ENCODE results near the gene PSMD14.
"Not testable (repeated sequence)": the region's sequence is repeated elsewhere in the genome, so short reads cannot be mapped to it uniquely, and the experiment has no call there.

Gene PSMD14

DNA sequence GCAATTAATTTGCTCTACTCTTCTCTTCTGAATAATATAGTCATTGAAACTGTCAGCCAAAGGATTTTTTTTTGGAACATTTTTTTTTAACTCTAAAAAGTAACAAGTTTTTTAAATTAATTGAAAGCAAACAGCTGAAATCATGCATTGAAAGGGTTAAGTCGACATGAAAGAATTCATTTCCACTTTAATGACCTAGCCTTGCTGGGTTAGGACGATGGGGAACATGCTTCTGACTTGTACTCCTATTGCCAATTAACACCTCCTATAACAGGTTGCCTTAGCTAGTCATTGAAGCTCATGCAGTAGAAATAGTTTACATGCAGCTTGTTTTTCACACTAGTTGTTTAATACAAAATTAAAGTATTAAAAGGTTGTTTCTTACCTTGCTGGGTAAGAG lies 47.8 kb downstream of the PSMD14 start:
- peaks cover 33% of the 10 kb centered on the region for H3K4me1 Mint-ChIP-seq
- H3K36me3 Mint-ChIP-seq = peaks cover 16% of the 10 kb centered on the region
- no peak overlapping the region for H3K4me3 Mint-ChIP-seq
- no peak overlapping the region for H3K27ac Mint-ChIP-seq
- H3K27me3 Mint-ChIP-seq = no peaks in the 10 kb centered on the region
- H3K9me3 Mint-ChIP-seq = no peaks in the 10 kb centered on the region

DNA sequence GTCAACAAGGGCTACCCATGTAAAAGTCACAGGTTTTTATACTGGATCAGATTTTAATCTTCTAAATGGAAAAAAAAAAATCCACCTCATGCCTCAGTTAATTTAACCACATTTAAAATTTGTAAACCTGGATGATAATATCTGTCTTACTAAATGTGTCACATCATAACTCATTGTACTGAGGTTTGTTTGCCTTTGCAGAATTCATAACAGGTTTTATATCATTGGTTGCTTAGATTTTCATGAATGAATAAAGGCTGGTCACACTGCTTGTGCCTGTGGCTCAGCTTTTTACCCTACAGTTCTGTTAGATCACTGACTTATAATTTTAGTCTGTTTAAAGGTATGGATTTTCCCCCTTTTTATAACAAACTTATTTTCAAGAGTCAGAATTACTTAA lies 48.9 kb downstream of the PSMD14 start:
- Mint-ChIP-seq H3K36me3 (peaks cover 23% of the 10 kb centered on the region), H3K27me3 (no peaks in the 10 kb centered on the region), H3K4me3 (no peak overlapping the region), H3K9me3 (no peaks in the 10 kb centered on the region), H3K4me1 (peaks cover 25% of the 10 kb centered on the region), H3K27ac (no peak overlapping the region)

DNA sequence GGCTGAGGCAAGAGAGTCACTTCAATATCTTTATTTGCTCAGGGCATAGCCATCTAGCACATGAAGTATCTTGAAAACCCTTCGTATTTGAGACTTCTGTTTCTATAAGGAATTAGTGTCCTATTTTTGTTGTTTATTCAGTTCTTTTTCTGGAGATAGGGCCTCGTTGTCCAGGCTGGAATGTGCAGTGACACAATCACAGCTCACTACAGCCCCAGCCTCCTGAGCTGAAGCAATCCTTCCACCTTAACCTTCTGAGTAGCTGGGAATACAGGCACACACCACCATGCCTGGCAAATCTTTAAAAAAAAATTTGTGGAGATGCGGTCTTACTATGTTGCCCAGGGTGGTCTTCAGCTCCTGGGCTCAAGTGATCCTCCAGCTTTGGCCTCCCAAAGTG lies 50.6 kb downstream of the PSMD14 start:
- no peaks in the 10 kb centered on the region for H3K9me3 Mint-ChIP-seq

DNA sequence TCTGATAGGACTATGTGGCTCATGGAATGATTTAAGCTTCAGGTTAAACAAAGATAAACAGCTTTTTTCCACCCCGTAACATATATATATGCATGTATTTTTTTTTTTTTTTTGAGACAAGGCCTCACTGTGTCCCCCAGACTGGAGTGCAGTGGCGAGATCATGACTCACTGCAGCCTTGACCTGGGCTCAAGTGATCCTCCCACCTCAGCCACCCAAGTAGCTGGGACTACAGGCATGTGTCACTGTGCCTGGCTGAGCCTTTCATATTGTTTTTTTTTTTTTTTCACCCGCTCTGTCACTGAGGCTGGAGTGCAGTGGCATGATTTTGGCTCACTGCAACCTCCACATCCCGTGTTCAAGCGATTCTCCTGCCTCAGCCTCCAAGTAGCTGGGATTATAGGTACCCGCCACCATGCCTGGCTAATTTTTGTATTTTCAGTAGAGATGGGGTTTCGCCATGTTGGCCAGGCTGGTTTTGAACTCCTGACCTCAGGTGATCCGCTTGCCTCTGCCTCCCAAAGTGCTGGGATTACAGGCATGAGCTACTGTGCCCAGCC lies 52.0 kb downstream of the PSMD14 start:
- H3K36me3 Mint-ChIP-seq = peaks cover 28% of the 10 kb centered on the region
- not testable (repeated sequence) for H3K27ac Mint-ChIP-seq, H3K9me3 Mint-ChIP-seq, H3K4me1 Mint-ChIP-seq, H3K4me3 Mint-ChIP-seq, H3K27me3 Mint-ChIP-seq

More for the DNA sequence above, 50.6 kb downstream of the PSMD14 start:
- Mint-ChIP-seq H3K36me3 (peaks cover 26% of the 10 kb centered on the region), H3K4me3 (no peak overlapping the region), H3K27me3 (no peaks in the 10 kb centered on the region), H3K4me1 (peaks cover 13% of the 10 kb centered on the region), H3K27ac (no peak overlapping the region)

DNA sequence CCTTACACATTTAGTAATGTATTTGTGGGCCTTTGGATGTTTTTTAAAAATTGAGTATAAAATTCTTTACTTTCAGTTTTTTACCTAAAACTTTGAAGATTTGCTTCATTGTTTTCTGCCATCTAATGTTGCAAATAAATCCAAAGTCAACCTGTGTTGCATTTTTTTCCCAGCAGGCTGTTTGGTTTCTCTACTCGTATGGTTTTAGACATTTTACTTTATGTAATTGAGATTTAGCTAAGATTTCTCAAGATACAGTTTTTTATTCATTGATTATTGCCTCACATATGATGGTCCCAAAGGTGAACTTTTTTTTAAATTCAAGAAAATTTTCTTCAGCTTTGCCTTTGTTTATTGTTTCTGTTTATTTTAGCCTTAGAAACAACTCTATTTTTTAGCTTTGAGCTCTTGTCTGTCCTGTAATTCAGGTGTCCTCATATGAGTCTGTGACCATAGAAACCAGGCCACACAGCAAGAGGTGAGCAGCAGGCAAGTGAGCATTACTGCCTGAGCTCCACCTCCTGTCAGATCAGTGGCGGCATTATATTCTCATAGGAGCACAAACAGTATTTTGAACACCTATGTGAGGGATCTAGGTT lies 54.4 kb downstream of the PSMD14 start:
- H3K36me3 Mint-ChIP-seq = peaks cover 32% of the 10 kb centered on the region
- H3K27ac Mint-ChIP-seq = no peak overlapping the region
- H3K27me3 Mint-ChIP-seq = no peaks in the 10 kb centered on the region
- H3K9me3 Mint-ChIP-seq = no peaks in the 10 kb centered on the region
- no peaks in the 10 kb centered on the region for H3K4me1 Mint-ChIP-seq
- no peak overlapping the region for H3K4me3 Mint-ChIP-seq

DNA sequence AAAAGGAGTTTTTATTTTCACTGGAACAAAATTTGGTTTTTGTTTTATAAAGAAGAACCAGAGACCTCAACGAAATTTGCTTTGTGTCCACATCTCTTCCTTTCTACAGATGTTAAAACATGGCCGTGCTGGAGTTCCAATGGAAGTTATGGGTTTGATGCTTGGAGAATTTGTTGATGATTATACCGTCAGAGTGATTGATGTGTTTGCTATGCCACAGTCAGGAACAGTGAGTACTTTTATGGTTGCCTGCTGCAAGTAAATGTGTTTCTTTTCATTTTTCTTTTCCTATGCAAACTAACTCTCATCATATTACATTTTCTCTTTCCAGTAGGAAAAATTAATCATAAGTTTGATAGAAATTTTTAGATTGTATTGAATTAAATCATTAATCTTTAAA lies 59.5 kb downstream of the PSMD14 start:
- Mint-ChIP-seq H3K36me3 (peaks cover 30% of the 10 kb centered on the region), H3K4me1 (no peaks in the 10 kb centered on the region), H3K9me3 (no peaks in the 10 kb centered on the region), H3K27ac (no peak overlapping the region), H3K27me3 (no peaks in the 10 kb centered on the region), H3K4me3 (no peak overlapping the region)

DNA sequence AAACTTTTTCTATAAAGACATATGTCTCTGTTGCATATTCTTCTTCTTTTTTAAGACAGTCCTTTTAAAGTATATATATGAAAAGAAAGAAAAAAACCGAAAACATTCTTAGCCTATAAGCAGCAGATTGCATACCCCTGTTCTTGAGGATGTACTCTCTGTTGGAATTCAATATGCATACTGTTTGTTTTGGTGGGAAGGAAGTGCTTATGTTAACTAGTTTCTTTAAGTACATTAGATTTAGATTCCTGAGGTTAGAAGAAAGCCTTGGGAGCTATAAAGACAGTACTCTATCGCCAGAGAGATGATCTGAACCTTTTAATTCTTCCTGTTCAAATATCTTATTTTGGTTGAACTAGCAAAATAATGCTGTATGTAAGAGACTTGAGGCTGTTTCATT lies 61.1 kb downstream of the PSMD14 start:
- Mint-ChIP-seq H3K4me1 (no peaks in the 10 kb centered on the region), H3K36me3 (peaks cover 25% of the 10 kb centered on the region), H3K27me3 (no peaks in the 10 kb centered on the region), H3K27ac (no peak overlapping the region), H3K9me3 (no peaks in the 10 kb centered on the region), H3K4me3 (no peak overlapping the region)

DNA sequence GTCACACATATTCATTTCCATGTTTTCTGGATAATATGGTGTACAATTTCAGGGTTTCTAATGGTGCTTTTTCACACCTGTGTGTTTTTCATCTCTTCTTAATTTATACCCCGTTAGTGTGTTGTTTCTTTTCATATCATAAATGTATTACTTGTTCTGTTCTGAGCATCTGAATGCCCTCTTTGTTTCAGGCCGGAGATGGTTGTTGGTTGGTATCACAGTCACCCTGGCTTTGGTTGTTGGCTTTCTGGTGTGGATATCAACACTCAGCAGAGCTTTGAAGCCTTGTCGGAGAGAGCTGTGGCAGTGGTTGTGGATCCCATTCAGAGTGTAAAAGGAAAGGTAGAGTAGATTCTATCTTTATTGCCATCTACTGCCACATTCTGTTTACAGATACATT lies 62.8 kb downstream of the PSMD14 start:
- H3K36me3 Mint-ChIP-seq = peaks cover 25% of the 10 kb centered on the region
- no peaks in the 10 kb centered on the region for H3K27me3 Mint-ChIP-seq
- H3K4me3 Mint-ChIP-seq = no peak overlapping the region
- no peak overlapping the region for H3K27ac Mint-ChIP-seq
- no peaks in the 10 kb centered on the region for H3K4me1 Mint-ChIP-seq
- no peaks in the 10 kb centered on the region for H3K9me3 Mint-ChIP-seq

DNA sequence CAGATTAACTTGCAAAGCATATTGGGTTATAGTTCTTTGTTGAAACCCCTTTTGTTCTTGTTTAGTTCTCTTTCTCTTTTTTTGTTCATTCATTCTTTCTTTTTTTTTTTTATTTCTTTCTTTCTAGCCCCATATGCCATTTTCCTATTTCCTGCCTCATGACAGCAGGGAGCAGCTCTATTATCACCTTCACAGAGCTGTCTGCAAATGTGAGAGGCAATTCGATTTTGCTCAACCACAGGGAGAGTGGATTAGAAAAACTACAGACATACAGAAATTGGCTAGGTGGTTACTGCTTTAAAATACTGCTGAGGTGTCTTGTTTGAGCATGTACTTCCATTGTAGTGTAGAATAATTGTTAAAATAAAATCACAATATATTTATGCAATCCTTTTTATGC lies 63.6 kb downstream of the PSMD14 start:
- H3K4me3 Mint-ChIP-seq = no peak overlapping the region
- no peaks in the 10 kb centered on the region for H3K27me3 Mint-ChIP-seq
- peaks cover 26% of the 10 kb centered on the region for H3K36me3 Mint-ChIP-seq
- H3K4me1 Mint-ChIP-seq = no peaks in the 10 kb centered on the region
- no peak overlapping the region for H3K27ac Mint-ChIP-seq
- H3K9me3 Mint-ChIP-seq = no peaks in the 10 kb centered on the region

DNA sequence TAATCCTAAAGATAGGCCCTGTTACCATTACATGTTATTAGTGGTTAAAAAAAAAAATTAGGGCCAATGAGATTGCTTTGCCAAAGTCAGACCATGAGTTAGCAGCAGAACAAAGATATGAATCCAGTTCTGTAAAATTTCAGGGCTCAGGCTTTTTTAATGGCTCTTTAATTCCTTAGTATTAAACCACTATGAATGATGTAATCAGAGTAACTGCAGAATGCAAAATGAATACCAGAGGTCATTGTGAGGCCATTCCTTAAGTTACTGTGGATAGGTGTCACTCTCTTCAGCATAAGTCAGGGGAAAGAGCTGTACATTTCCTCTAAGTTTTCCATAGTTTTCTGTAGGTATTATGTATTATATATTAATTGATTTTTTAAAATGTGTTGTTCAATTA lies 65.7 kb downstream of the PSMD14 start:
- H3K36me3 Mint-ChIP-seq = peaks cover 26% of the 10 kb centered on the region

DNA sequence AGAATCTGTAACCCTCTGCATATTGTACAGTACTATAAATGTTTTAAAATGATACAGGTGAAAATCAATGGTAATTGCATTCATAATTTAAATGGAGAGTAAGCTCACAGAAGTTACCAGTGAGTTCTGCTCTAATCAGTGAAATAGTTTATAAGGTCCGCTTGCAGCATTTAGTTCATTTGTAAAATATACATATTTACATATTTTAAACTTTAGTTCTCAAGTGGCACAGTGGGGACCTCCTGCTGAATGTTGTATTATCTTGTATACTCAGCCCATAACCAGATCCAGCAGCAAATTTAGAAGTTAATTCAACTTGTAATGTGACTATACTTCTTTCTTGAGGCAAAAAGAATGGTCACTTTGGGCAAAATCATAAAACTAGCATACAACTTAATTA lies 66.2 kb downstream of the PSMD14 start:
- H3K36me3 Mint-ChIP-seq = peaks cover 23% of the 10 kb centered on the region
- no peaks in the 10 kb centered on the region for H3K27me3 Mint-ChIP-seq

More for the DNA sequence above, 65.7 kb downstream of the PSMD14 start:
- Mint-ChIP-seq H3K9me3 (no peaks in the 10 kb centered on the region), H3K27me3 (no peaks in the 10 kb centered on the region), H3K4me1 (no peaks in the 10 kb centered on the region), H3K4me3 (no peak overlapping the region), H3K27ac (no peak overlapping the region)

DNA sequence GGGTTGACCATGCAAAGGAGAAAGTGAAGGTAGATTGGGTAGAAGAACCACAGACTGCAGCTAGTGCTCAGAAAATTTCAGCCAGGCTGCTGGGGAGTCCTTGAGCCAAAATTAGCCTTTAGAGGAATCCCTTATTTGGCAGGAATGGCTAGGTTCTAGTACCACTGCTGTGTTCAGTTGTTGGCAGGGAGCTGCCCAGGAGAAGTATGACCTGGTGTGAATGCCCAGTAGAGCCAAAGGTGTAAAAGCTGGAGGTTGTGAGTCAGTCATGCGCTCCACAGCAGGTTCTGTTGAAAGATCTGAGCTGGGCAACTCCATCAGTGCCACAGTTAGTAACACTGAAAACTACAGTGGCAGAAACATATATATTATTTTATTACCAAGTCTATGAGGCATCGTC lies 71.5 kb downstream of the PSMD14 start:
- Mint-ChIP-seq H3K27me3 (no peaks in the 10 kb centered on the region), H3K4me3 (no peak overlapping the region), H3K36me3 (peaks cover 15% of the 10 kb centered on the region), H3K4me1 (peaks cover 13% of the 10 kb centered on the region), H3K9me3 (no peaks in the 10 kb centered on the region), H3K27ac (no peak overlapping the region)

More for the DNA sequence above, 66.2 kb downstream of the PSMD14 start:
- no peaks in the 10 kb centered on the region for H3K9me3 Mint-ChIP-seq
- no peak overlapping the region for H3K27ac Mint-ChIP-seq
- no peak overlapping the region for H3K4me3 Mint-ChIP-seq
- H3K4me1 Mint-ChIP-seq = no peaks in the 10 kb centered on the region

DNA sequence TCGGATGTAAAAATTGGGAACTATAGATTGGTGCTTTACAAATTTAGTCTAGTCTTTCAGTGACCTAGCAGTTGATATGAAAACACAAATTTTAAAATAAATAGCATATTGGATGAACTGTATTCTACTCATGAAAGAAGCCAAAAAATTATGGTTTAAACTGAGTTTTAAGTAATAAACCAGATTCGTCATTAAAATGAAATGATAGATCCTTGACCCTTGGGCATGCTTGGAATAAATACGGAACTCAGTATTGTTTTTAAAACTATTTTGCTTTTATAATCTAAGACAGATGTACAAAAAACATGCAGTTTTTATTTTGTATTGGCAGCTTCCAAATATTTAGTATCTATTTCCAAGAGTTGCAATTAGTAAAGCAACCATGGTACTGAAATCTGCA lies 73.3 kb downstream of the PSMD14 start:
- no peaks in the 10 kb centered on the region for H3K27me3 Mint-ChIP-seq
- H3K4me3 Mint-ChIP-seq = no peak overlapping the region
- H3K27ac Mint-ChIP-seq = no peak overlapping the region
- peaks cover 15% of the 10 kb centered on the region for H3K36me3 Mint-ChIP-seq
- H3K9me3 Mint-ChIP-seq = no peaks in the 10 kb centered on the region
- peaks cover 17% of the 10 kb centered on the region for H3K4me1 Mint-ChIP-seq

DNA sequence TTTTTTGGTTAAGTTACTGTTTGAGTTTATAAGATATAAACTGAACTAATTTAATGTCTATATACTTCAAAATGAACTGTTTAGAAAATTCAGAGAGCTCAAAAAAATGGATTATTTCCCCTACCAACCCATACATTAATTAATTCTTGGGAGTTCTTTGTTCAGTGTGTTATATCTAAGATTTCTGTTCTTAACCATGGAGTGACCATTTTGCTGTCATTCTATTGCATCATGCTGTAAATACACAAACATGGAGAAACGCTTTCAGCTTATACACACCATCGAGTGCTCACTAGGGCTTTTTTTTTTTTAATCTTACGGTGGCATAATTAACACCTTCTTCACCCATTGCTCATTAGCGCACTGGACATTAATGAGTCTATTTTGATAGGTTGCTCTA lies 74.5 kb downstream of the PSMD14 start:
- Mint-ChIP-seq H3K27ac (no peak overlapping the region), H3K4me1 (peaks cover 17% of the 10 kb centered on the region), H3K9me3 (no peaks in the 10 kb centered on the region), H3K4me3 (no peak overlapping the region), H3K27me3 (no peaks in the 10 kb centered on the region), H3K36me3 (peaks cover 14% of the 10 kb centered on the region)

DNA sequence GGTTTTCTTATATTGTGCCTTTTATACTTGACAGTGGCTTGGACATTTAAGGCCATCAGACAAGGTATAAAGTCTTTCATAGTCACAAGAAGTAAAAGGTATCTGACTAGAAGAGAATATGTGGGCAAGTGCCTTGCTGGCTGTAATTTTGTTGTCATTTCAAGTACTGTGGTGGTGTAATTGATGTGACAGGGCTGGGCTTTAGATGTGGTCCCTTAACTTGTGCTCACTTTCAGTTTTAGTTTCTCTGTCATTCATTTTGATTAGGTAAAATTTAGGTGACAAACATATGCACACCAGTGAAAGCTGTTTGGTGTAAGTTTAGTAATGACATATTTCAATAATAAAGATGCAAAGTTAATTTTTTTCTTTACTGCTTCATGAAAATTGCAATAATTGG lies 76.6 kb downstream of the PSMD14 start:
- Mint-ChIP-seq H3K4me1 (peaks cover 17% of the 10 kb centered on the region), H3K9me3 (no peaks in the 10 kb centered on the region), H3K36me3 (peaks cover 14% of the 10 kb centered on the region), H3K27me3 (no peaks in the 10 kb centered on the region), H3K4me3 (no peak overlapping the region), H3K27ac (peak overlapping the region; percentile 51)

DNA sequence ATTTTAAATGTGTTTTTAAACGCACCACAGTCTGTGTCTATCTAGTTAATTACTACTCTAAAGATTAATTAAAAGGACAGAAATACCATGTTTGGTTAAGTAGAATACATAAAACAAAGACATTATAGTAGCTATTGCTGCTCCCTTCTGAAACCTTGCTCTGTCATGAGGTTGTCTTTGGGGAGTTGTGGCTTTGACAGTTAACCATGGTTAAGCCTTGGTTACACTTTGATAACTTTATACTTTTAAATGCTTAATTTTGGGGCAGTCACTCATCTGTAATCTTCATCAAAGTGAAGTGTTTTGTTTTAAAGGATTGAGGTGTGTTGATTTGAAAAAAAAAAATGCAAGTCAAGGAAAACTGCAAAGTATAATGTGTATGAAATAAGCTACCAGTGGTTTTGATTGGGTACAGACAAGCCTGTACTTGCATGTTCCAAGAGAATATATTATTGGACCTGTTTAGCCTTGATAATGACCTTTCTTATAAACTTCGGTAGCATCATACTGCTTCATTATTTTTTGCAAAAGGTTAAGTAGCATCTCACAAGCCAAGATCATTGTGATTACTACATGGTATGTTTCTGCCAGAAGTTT lies 78.1 kb downstream of the PSMD14 start:
- Mint-ChIP-seq H3K4me1 (peaks cover 17% of the 10 kb centered on the region), H3K4me3 (no peak overlapping the region), H3K36me3 (peaks cover 13% of the 10 kb centered on the region), H3K9me3 (no peaks in the 10 kb centered on the region), H3K27me3 (no peaks in the 10 kb centered on the region), H3K27ac (no peak overlapping the region)

Data from activated naive CD4-positive, alpha-beta T cell treated with anti-CD3 and anti-CD28 coated beads, Interleukin-2, amount 50 U/mL, for 24 hours (primary cell).